Left forelimb (tissue), 1 donor: ENCODE measurements around the gene KIAA0319L.

Experiments used
- DNase-seq: peaks from one replicate; pipeline ENCODE4 v3.0.0-alpha.2; 2018; ENCODE audit warnings: low spot score

KIAA0319L gene

DNA sequence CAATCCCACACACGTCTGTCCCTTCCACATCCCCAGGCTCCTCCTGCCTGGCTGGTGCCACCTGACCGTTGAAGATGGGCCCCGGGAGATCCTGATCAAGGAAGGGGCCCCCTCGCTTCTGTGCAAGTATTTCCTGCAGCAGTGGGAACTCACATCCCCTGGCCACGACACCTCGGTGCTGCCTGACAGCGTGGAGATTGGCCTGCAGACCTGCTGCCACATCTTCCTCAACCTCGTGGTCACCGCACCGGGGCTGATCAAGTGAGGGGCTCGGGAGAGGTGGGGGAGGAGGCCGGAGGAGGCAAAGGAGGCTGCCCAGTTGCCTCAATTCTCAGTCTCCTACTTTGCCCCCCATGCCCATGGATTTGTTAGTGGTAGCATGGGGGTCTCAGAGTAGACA lies 6.0 kb upstream of the KIAA0319L start:
- DNase-seq = no peak

- DNase-seq = no peak
Observed at GRCh38 chr1:35561972-35562680, 4.9 kb upstream of the KIAA0319L start.

GRCh38 chr1:35561297-35561971 lies 4.2 kb upstream of the KIAA0319L start:
- no peak for DNase-seq

- no peak for DNase-seq
Observed at GRCh38 chr1:35560256-35561225, 3.3 kb upstream of the KIAA0319L start.

DNA sequence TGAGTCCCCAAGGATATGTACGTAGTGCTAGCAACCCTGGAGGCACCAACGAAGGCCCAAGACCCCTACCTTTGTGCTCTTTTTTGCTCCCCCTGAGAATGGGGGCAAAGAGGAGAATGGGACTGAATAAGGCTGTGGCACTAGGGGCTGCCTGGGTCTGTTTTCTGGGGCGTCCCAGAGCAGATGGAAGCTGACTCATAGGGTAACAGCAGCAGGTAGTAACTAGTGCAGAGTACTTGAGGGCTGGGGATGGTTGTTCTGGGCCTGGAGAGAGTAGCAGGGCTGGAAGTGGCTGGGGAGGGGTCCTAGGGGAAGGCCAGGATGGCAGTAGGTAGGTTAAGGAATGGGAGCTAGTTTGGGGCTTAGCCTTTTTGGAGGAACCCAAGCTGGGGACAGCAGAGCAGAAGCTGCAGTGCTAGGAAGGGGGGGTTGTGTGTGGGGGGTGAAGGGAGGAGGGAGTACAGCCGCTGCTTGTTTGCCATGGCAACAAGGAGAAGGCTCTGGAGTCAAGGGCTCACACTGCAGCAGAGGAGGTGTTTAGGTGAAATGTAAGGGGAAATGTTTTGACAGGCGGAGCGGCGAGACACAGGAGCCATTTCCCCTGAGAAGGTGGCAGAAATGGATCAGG lies 2.2 kb upstream of the KIAA0319L start:
- DNase-seq = no peak

GRCh38 chr1:35558374-35559316 lies 1.4 kb upstream of the KIAA0319L start:
- no peak for DNase-seq

- peak; percentile 99 for DNase-seq
Observed at GRCh38 chr1:35557611-35558373, 589 bp upstream of the KIAA0319L start, which contains the start of gene NCDN. TSS of gene NCDN (plus strand) at chr1:35557799. CDS start at chr1:35558191, 392 bp downstream.

- no peak for DNase-seq
Observed at GRCh38 chr1:35556484-35557117, 602 bp downstream of the KIAA0319L start.

GRCh38 chr1:35555601-35556477 lies 1.4 kb downstream of the KIAA0319L start:
- no peak for DNase-seq

DNA sequence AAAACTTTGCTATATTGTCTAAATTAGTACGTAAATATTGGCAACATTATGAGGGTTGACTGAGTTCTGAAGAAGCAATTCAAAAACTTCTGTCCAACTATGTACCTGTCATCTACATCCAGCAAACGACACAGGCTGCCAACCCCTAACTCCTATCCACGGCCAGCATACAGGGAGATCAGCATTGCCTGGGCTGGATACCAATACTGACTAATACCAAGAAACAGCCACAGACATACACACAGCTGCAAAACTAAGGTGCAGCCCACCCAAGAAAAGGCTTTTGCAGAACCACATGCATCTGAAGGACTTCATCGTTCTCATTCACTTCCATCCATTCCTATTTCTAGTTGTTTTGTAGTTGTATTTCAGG lies 2.0 kb downstream of the KIAA0319L start:
- no peak for DNase-seq

- DNase-seq = no peak
Observed at GRCh38 chr1:35554266-35555211, 2.7 kb downstream of the KIAA0319L start.

GRCh38 chr1:35553851-35554250 lies 3.4 kb downstream of the KIAA0319L start:
- DNase-seq = no peak

DNA sequence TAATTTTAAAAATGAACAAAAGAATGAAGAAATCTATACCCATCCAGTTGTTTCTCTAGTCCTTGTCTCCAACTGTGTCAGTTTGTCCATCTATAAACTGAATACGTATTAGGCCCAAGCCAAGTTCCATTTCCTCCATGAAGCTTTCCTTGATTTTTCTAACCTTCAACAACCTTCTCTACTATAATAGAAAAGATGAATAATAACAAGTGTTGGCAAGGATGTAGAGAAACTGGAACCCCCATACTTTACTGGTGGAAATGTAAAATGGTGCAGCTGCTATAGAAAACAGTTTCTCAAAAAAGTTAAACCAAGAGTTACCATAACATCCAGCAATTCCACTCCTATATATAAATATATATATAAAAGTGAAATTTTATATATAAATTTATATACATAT lies 10.6 kb downstream of the KIAA0319L start:
- DNase-seq = no peak

- DNase-seq = no peak
Observed at GRCh38 chr1:35544976-35545375, 12.2 kb downstream of the KIAA0319L start.

- no peak for DNase-seq
Observed at GRCh38 chr1:35539824-35540261, 17.4 kb downstream of the KIAA0319L start.

- no peak for DNase-seq
Observed at GRCh38 chr1:35539073-35539823, 18.0 kb downstream of the KIAA0319L start.

- DNase-seq = no peak
Observed at GRCh38 chr1:35537806-35538205, 19.4 kb downstream of the KIAA0319L start.
